GM10248 (cell line): ENCODE data around the gene PDE11A.

Experiments
- CTCF ChIA-PET: fragments of 300-600 bp; sonication (Branson Sonifier 250); formaldehyde crosslinking; extraction: SDS; loops from one replicate; lab custom pipeline; 2021; ENCODE audit warnings: antibody characterized with exemption; lab: Yijun Ruan, JAX
- POLR2A ChIA-PET: fragments of 350-650 bp; sonication (Branson Sonifier 250); formaldehyde crosslinking; extraction: SDS; loops from one replicate; lab custom pipeline; 2020; ENCODE audit warnings: antibody characterized with exemption; lab: Yijun Ruan, JAX
- DNase-seq: peaks from one replicate; pipeline ENCODE4 v3.0.0; 2012; ENCODE audit errors: extremely low spot score
- CTCF ChIP-seq: IDR thresholded peaks from 2 replicates; pipeline ENCODE4 v1.5.1; 2012; ENCODE audit warnings: mild to moderate bottlenecking, low read depth; ENCODE audit errors: extremely low read depth, missing control alignments, control extremely low read depth

Gene PDE11A

DNA sequence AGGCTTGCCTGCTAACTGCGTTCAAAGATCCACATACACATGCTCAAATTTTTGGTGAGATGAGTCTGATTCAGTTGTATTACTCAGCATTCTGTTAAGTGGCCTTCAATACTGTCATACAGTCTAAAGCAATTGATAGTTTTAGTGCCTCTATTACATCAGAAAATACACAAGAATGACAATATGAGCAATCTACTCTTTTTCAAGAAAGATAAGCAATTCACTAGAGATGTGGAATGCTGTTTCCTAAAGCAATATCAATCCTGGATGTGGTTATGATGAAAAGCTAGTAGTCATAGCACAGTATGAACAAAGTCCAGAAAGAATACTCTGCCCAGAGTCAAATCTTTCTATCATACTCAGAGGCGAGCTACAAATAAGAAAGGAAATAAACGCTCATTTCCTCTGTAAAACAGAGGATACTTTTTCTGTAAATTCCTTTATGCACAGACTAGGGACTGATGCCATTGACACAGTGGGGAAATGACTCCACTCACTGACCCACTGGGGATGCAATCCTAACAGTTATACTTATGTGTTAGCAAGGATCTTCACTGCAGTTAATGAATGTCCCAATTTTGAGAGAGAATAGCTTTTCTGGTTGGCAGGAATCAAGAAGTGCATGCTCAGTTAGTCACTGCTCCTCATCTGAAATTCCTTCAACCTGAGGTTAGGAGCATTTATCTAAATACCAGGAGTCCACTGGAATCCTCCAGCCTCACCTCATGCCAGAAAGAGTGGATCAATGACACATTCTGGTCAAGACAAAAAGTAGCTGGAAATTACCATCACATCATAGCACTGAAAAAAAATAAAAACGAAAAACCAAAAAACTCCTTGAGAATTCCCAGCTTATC, 83.3 kb downstream of the PDE11A start:
- ChIA-PET CTCF (interaction anchor here (1.0 to 1.7 kb wide), 3 partner anchors 17 to 29 kb away, joined by 3 to 5 read pairs (median 4); no protein-coding TSS in a partner anchor), POLR2A (no interaction called here)
- DNase-seq = no peak
- no peak for TF ChIP-seq CTCF

DNA sequence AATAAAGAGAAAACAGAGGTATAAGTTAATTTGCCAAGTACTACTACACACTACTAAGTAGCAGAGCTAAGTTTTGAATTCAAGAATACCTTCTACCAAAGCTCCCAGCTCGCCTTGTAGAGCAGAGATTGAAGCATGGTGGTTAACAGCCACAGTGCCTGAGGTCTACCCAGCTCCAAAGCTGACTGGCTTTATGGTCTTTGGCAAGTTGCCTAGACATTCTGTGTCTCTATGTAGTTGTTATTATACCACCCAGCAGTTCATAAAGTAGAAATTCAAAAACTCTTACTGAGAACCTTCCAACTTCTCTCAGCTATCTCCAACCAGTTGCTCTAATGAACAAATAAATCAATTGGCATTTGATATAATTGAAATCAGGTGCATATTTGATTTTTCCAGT, 87.8 kb downstream of the PDE11A start:
- POLR2A ChIA-PET = no interaction called here
- CTCF ChIA-PET = interaction anchor here (0.9 to 3.3 kb wide), 6 partner anchors 9 to 127 kb away, joined by 3 to 21 read pairs (median 7); partner anchors contain the start of gene RBM45
- no peak for TF ChIP-seq CTCF
- DNase-seq = no peak

GRCh38 chr2:177983183-177983788, 89.3 kb downstream of the PDE11A start:
- peak; percentile 42 for DNase-seq
- TF ChIP-seq CTCF = peak; percentile 82
- POLR2A ChIA-PET = no interaction called here
- CTCF ChIA-PET = interaction anchor here (0.6 to 3.3 kb wide), 12 partner anchors 10 to 220 kb away, joined by 3 to 21 read pairs (median 4); no protein-coding TSS in a partner anchor

- POLR2A ChIA-PET = no interaction called here
- CTCF ChIA-PET = interaction anchor here (1.5 kb wide), 1 partner anchor 17 kb away, joined by 5 read pairs; no protein-coding TSS in a partner anchor
- TF ChIP-seq CTCF = no peak
- no peak for DNase-seq
Measured at GRCh38 chr2:177972782-177973181, 99.8 kb downstream of the PDE11A start.

DNA sequence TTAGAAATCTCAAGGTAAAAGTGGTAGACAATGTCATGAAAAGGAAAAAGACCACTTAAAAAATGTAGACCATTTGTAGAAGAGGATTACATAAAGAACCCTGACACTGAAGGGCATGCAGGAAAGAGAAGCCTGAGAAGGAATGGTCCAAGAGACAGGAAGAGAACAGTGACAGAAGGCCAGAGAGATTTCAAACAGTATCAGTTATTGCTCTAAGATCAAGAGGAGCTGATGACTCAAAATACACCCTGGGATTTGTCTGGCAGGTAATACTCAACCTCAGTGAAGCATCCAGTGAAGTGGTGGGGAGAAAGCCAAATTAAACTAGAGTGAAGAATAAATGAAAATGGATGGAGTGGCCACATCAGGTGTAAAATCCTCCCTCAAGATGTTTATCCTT, 100.5 kb downstream of the PDE11A start:
- CTCF ChIA-PET = interaction anchor here (1.2 to 1.6 kb wide), 3 partner anchors 11 to 47 kb away, joined by 3 to 7 read pairs (median 5); no protein-coding TSS in a partner anchor
- DNase-seq = no peak
- POLR2A ChIA-PET = no interaction called here
- no peak for TF ChIP-seq CTCF

- ChIA-PET CTCF (interaction anchor here (1.2 to 1.8 kb wide), 4 partner anchors 12 to 48 kb away, joined by 3 to 7 read pairs (median 4); no protein-coding TSS in a partner anchor), POLR2A (no interaction called here)
- no peak for DNase-seq
- TF ChIP-seq CTCF = no peak
Measured at GRCh38 chr2:177970670-177971454, 101.7 kb downstream of the PDE11A start.
